ENCODE results near the gene GHR. TPM values are rescaled to one million over a fixed set of nuclear protein-coding genes. Genes with fewer than 3 reads are reported as not detected.

The GHR gene
- polyA plus RNA-seq, 1 donor (not counting 4 experiments of a cell fraction or from before 2014, with no cell fraction given): 1.8 TPM

- no peak for TF ChIP-seq CTCF (optimal IDR thresholded peaks at IDR 0.05 in 1 of 3, IDR thresholded peaks at IDR 0.05 in 1 of 3, conservative IDR thresholded peaks at IDR 0.05 in 1 of 3; ENCODE audit: extremely low read depth in 1 of 3, insufficient read depth in 2 of 3, low read length in 3 of 3)
- TF ChIP-seq EZH2 (IDR thresholded peaks at IDR 0.05; ENCODE audit: low read length): no peak
- Histone ChIP-seq H3K4me3 (ENCODE audit: control insufficient read depth in 2 of 3, extremely low read depth in 1 of 3, insufficient read depth in 2 of 3, low read depth in 1 of 3, low read length in 3 of 3) (no peak overlapping the region), H3K4me1 (ENCODE audit: control insufficient read depth, extremely low read depth, insufficient read depth, low read length) (no peaks in the 10 kb centered on the region), H3K79me2 (ENCODE audit: control insufficient read depth, insufficient read depth, low read length) (no peaks in the 10 kb centered on the region), H2AFZ (ENCODE audit: control insufficient read depth, low read length) (no peak overlapping the region), H3K27ac (ENCODE audit: control insufficient read depth, insufficient read depth, low read length) (no peak overlapping the region), H3K9me1 (ENCODE audit: control insufficient read depth, extremely low read depth, insufficient read depth, low read length) (no peaks in the 10 kb centered on the region), H3K27me3 (ENCODE audit: control insufficient read depth, extremely low read depth, insufficient read depth, low read length) (no peaks in the 10 kb centered on the region), H4K20me1 (ENCODE audit: control insufficient read depth, extremely low read depth, insufficient read depth, low read length) (no peaks in the 10 kb centered on the region), H3K9me3 (ENCODE audit: control insufficient read depth, low read depth, low read length) (peaks cover 2% of the 10 kb centered on the region), H3K9ac (ENCODE audit: control insufficient read depth, extremely low read depth, insufficient read depth, low read length) (no peak overlapping the region), H3K4me2 (ENCODE audit: control insufficient read depth, extremely low read depth, insufficient read depth, low read depth, low read length) (no peak overlapping the region), H3K36me3 (ENCODE audit: control insufficient read depth in 2 of 2, extremely low read depth in 1 of 2, insufficient read depth in 2 of 2, low read length in 2 of 2) (no peaks in the 10 kb centered on the region)
- DNase-seq (ENCODE audit: low read depth, low spot score): no peak
- dilution Hi-C loops (cut with MboI; ENCODE audit: extremely low pct_ligation_motif_present, low sequenced_read_pairs): no loop called here
- no peak for FAIRE-seq
Measured at GRCh38 chr5:42543774-42544173, 120.5 kb downstream of the GHR start.

- no peaks in the 10 kb centered on the region for H3K9me1 ChIP-seq (ENCODE audit: control insufficient read depth, extremely low read depth, insufficient read depth, low read length)
- no peaks in the 10 kb centered on the region for H3K36me3 ChIP-seq (ENCODE audit: control insufficient read depth in 2 of 2, extremely low read depth in 1 of 2, insufficient read depth in 2 of 2, low read length in 2 of 2)
- TF ChIP-seq CTCF (optimal IDR thresholded peaks at IDR 0.05 in 1 of 3, IDR thresholded peaks at IDR 0.05 in 1 of 3, conservative IDR thresholded peaks at IDR 0.05 in 1 of 3; ENCODE audit: extremely low read depth in 1 of 3, insufficient read depth in 2 of 3, low read length in 3 of 3) (no peak), EZH2 (IDR thresholded peaks at IDR 0.05; ENCODE audit: low read length) (no peak)
- no peak overlapping the region for H3K27ac ChIP-seq (ENCODE audit: control insufficient read depth, insufficient read depth, low read length)
- no peak for FAIRE-seq
- no peaks in the 10 kb centered on the region for H3K4me1 ChIP-seq (ENCODE audit: control insufficient read depth, extremely low read depth, insufficient read depth, low read length)
- H3K27me3 ChIP-seq (ENCODE audit: control insufficient read depth, extremely low read depth, insufficient read depth, low read length): no peaks in the 10 kb centered on the region
- H4K20me1 ChIP-seq (ENCODE audit: control insufficient read depth, extremely low read depth, insufficient read depth, low read length): no peaks in the 10 kb centered on the region
- no peaks in the 10 kb centered on the region for H3K79me2 ChIP-seq (ENCODE audit: control insufficient read depth, insufficient read depth, low read length)
- dilution Hi-C loops (cut with MboI; ENCODE audit: extremely low pct_ligation_motif_present, low sequenced_read_pairs): no loop called here
- no peak overlapping the region for H3K9ac ChIP-seq (ENCODE audit: control insufficient read depth, extremely low read depth, insufficient read depth, low read length)
- peaks cover 2% of the 10 kb centered on the region for H3K9me3 ChIP-seq (ENCODE audit: control insufficient read depth, low read depth, low read length)
- no peak for DNase-seq (ENCODE audit: low read depth, low spot score)
- no peak overlapping the region for H3K4me2 ChIP-seq (ENCODE audit: control insufficient read depth, extremely low read depth, insufficient read depth, low read depth, low read length)
- no peak overlapping the region for H3K4me3 ChIP-seq (ENCODE audit: control insufficient read depth in 2 of 3, extremely low read depth in 1 of 3, insufficient read depth in 2 of 3, low read depth in 1 of 3, low read length in 3 of 3)
- no peak overlapping the region for H2AFZ ChIP-seq (ENCODE audit: control insufficient read depth, low read length)
Measured at GRCh38 chr5:42545038-42545437, 121.8 kb downstream of the GHR start.
